ENCODE measurements around the gene KRTAP3-1. TPM values are rescaled to one million over a fixed set of nuclear protein-coding genes. Genes with fewer than 3 reads are reported as not detected.

The KRTAP3-1 gene
- polyA plus RNA-seq, 1 donor from 2014 or later, result not detected

DNA sequence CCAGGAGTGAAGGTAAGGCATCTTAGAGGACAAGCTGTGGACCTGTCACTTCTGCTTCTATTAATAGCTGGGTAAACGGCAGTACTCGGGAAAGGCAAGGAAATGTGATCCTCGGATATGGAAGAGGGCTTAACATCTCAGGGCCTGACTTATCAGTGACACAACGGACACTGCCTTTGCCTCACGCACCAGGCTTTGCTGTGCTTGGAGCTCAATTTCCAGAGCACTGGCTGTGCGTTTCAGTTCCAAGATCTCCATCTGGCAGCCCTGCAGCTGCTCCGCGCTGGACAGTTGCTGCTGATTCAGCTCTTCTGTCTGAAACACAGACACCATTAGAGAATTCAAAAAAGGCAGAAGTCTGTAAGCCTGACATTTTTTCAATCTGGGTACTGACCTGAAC lies 28.3 kb downstream of the KRTAP3-1 start:
- Histone ChIP-seq H4K20me1 (ENCODE audit: insufficient read depth) (no peaks in the 10 kb centered on the region), H3K9me2 (ENCODE audit: insufficient read depth, low read length) (no peaks in the 10 kb centered on the region), H3K27ac (ENCODE audit: low read length) (peak overlapping the region; percentile 64), H3K79me2 (replicated peaks; ENCODE audit: insufficient read depth, low read length) (no peaks in the 10 kb centered on the region), H3K4me2 (ENCODE audit: low read length) (no peak overlapping the region), H2AFZ (ENCODE audit: low read depth, low read length) (peak overlapping the region; percentile 5), H3K36me3 (ENCODE audit: insufficient read depth, low read length) (no peaks in the 10 kb centered on the region), H3K9me3 (ENCODE audit: low read length) (no peaks in the 10 kb centered on the region), H3K9ac (ENCODE audit: low read length) (peak overlapping the region; percentile 28), H3K27me3 (ENCODE audit: insufficient read depth, low read depth, low read length) (no peaks in the 10 kb centered on the region), H3F3A (ENCODE audit: insufficient read depth, low read length, poor library complexity, severe bottlenecking) (no peaks in the 10 kb centered on the region), H3K4me3 (ENCODE audit: low read length) (peak overlapping the region; percentile 11)
- TF ChIP-seq RAD21 (conservative IDR thresholded peaks at IDR 0.05) (peak; percentile 11), SMC3 (conservative IDR thresholded peaks at IDR 0.05; ENCODE audit: poor library complexity) (no peak), EZH2 (IDR thresholded peaks at IDR 0.05; ENCODE audit: borderline replicate concordance, insufficient read depth, low read length, poor library complexity, severe bottlenecking) (no peak), TAF1 (IDR thresholded peaks at IDR 0.05; ENCODE audit: low read depth) (no peak), EP300 (conservative IDR thresholded peaks at IDR 0.05; ENCODE audit: poor library complexity, severe bottlenecking) (peak; percentile 31), MXI1 (conservative IDR thresholded peaks at IDR 0.05; ENCODE audit: poor library complexity, severe bottlenecking) (no peak), POLR2AphosphoS5 (IDR thresholded peaks at IDR 0.05) (peak; percentile 58)
- TF ChIP-seq, protein P1, sequence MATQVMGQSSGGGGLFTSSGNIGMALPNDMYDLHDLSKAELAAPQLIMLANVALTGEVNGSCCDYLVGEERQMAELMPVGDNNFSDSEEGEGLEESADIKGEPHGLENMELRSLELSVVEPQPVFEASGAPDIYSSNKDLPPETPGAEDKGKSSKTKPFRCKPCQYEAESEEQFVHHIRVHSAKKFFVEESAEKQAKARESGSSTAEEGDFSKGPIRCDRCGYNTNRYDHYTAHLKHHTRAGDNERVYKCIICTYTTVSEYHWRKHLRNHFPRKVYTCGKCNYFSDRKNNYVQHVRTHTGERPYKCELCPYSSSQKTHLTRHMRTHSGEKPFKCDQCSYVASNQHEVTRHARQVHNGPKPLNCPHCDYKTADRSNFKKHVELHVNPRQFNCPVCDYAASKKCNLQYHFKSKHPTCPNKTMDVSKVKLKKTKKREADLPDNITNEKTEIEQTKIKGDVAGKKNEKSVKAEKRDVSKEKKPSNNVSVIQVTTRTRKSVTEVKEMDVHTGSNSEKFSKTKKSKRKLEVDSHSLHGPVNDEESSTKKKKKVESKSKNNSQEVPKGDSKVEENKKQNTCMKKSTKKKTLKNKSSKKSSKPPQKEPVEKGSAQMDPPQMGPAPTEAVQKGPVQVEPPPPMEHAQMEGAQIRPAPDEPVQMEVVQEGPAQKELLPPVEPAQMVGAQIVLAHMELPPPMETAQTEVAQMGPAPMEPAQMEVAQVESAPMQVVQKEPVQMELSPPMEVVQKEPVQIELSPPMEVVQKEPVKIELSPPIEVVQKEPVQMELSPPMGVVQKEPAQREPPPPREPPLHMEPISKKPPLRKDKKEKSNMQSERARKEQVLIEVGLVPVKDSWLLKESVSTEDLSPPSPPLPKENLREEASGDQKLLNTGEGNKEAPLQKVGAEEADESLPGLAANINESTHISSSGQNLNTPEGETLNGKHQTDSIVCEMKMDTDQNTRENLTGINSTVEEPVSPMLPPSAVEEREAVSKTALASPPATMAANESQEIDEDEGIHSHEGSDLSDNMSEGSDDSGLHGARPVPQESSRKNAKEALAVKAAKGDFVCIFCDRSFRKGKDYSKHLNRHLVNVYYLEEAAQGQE (IDR thresholded peaks at IDR 0.05; ENCODE audit: borderline replicate concordance), result peak; percentile 66
- TF ChIP-seq, protein P2, sequence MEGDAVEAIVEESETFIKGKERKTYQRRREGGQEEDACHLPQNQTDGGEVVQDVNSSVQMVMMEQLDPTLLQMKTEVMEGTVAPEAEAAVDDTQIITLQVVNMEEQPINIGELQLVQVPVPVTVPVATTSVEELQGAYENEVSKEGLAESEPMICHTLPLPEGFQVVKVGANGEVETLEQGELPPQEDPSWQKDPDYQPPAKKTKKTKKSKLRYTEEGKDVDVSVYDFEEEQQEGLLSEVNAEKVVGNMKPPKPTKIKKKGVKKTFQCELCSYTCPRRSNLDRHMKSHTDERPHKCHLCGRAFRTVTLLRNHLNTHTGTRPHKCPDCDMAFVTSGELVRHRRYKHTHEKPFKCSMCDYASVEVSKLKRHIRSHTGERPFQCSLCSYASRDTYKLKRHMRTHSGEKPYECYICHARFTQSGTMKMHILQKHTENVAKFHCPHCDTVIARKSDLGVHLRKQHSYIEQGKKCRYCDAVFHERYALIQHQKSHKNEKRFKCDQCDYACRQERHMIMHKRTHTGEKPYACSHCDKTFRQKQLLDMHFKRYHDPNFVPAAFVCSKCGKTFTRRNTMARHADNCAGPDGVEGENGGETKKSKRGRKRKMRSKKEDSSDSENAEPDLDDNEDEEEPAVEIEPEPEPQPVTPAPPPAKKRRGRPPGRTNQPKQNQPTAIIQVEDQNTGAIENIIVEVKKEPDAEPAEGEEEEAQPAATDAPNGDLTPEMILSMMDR (IDR thresholded peaks at IDR 0.05; ENCODE audit: poor library complexity, severe bottlenecking), result no peak

DNA sequence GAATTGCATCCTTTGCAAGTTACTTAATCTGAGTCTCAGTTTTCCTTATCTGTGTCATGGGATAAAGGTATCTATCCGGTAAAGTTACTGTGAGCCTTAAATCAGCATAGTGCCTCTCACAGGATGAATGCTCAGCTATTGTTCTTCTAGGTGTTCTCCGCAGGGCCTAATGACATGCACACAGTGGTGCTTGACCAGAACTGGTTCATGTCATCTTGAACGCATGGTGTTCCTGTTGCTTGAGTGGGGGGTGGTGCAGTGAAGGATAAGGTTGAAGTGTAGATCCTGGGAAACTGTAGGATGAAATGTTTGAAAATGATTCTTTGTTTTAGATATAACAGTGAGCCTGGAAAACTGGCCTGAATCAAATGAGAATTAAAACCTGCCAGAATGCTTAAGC lies 28.8 kb downstream of the KRTAP3-1 start:
- no peak for TF ChIP-seq EP300 (conservative IDR thresholded peaks at IDR 0.05; ENCODE audit: poor library complexity, severe bottlenecking)
- TF ChIP-seq SMC3 (conservative IDR thresholded peaks at IDR 0.05; ENCODE audit: poor library complexity), result no peak
- no peak for TF ChIP-seq RAD21 (conservative IDR thresholded peaks at IDR 0.05)
- TF ChIP-seq, protein P2 (IDR thresholded peaks at IDR 0.05; ENCODE audit: poor library complexity, severe bottlenecking), result no peak
- TF ChIP-seq, protein P1 (IDR thresholded peaks at IDR 0.05; ENCODE audit: borderline replicate concordance), result no peak
- TF ChIP-seq POLR2AphosphoS5 (IDR thresholded peaks at IDR 0.05), result no peak
- TF ChIP-seq EZH2 (IDR thresholded peaks at IDR 0.05; ENCODE audit: borderline replicate concordance, insufficient read depth, low read length, poor library complexity, severe bottlenecking), result no peak
- no peak for TF ChIP-seq MXI1 (conservative IDR thresholded peaks at IDR 0.05; ENCODE audit: poor library complexity, severe bottlenecking)
- TF ChIP-seq TAF1 (IDR thresholded peaks at IDR 0.05; ENCODE audit: low read depth), result no peak
- no peaks in the 10 kb centered on the region for H3K36me3 ChIP-seq (ENCODE audit: insufficient read depth, low read length)

More for the DNA sequence above, 28.8 kb downstream of the KRTAP3-1 start:
- Histone ChIP-seq H3K4me3 (ENCODE audit: low read length) (no peak overlapping the region), H3K9ac (ENCODE audit: low read length) (peak overlapping the region; percentile 28), H3K9me2 (ENCODE audit: insufficient read depth, low read length) (no peaks in the 10 kb centered on the region), H3F3A (ENCODE audit: insufficient read depth, low read length, poor library complexity, severe bottlenecking) (no peaks in the 10 kb centered on the region), H3K79me2 (replicated peaks; ENCODE audit: insufficient read depth, low read length) (no peaks in the 10 kb centered on the region), H3K4me2 (ENCODE audit: low read length) (no peak overlapping the region), H3K27ac (ENCODE audit: low read length) (peak overlapping the region; percentile 64), H3K27me3 (ENCODE audit: insufficient read depth, low read depth, low read length) (no peaks in the 10 kb centered on the region), H3K9me3 (ENCODE audit: low read length) (no peaks in the 10 kb centered on the region), H2AFZ (ENCODE audit: low read depth, low read length) (peak overlapping the region; percentile 2), H4K20me1 (ENCODE audit: insufficient read depth) (no peaks in the 10 kb centered on the region)

All from neural cell (in vitro differentiated cells).